ENCODE results near the gene YTHDC2.

Gene YTHDC2

GRCh38 chr5:113634957-113635356 lies 121.5 kb downstream of the YTHDC2 start:
- H3K27ac ChIP-seq (replicated peaks), result no peak overlapping the region
- DNase-seq (ENCODE audit: low read depth in 1 of 2, low spot score in 1 of 2), result no peak

GRCh38 chr5:113641715-113642114 lies 128.2 kb downstream of the YTHDC2 start:
- no peaks in the 10 kb centered on the region for H3K27me3 ChIP-seq (ENCODE audit: insufficient read depth, poor library complexity, severe bottlenecking)
- no peak overlapping the region for H3K27ac ChIP-seq (replicated peaks)
- TF ChIP-seq SPI1 (IDR thresholded peaks at IDR 0.05; ENCODE audit: borderline replicate concordance, low read depth) (no peak), GABPA (IDR thresholded peaks at IDR 0.05; ENCODE audit: low read depth) (no peak), REST (IDR thresholded peaks at IDR 0.05; ENCODE audit: insufficient replicate concordance, low read depth) (no peak), POLR2AphosphoS5 (IDR thresholded peaks at IDR 0.05; ENCODE audit: low read depth) (no peak), CTCF (IDR thresholded peaks at IDR 0.05; ENCODE audit: insufficient read depth, low read length) (no peak)
- H3K4me3 ChIP-seq (replicated peaks; ENCODE audit: insufficient read depth, low read length), result no peak overlapping the region
- no peak for DNase-seq (ENCODE audit: low read depth in 1 of 2, low spot score in 1 of 2)

More at GRCh38 chr5:113634957-113635356, 121.5 kb downstream of the YTHDC2 start:
- H3K27me3 ChIP-seq (ENCODE audit: insufficient read depth, poor library complexity, severe bottlenecking), result no peaks in the 10 kb centered on the region
- TF ChIP-seq GABPA (IDR thresholded peaks at IDR 0.05; ENCODE audit: low read depth) (no peak), REST (IDR thresholded peaks at IDR 0.05; ENCODE audit: insufficient replicate concordance, low read depth) (no peak), SPI1 (IDR thresholded peaks at IDR 0.05; ENCODE audit: borderline replicate concordance, low read depth) (no peak), CTCF (IDR thresholded peaks at IDR 0.05; ENCODE audit: insufficient read depth, low read length) (no peak), POLR2AphosphoS5 (IDR thresholded peaks at IDR 0.05; ENCODE audit: low read depth) (no peak)
- no peak overlapping the region for H3K4me3 ChIP-seq (replicated peaks; ENCODE audit: insufficient read depth, low read length)
